ENCODE results near the gene CXCR5. TPM values are rescaled to one million over a fixed set of nuclear protein-coding genes. Genes with fewer than 3 reads are reported as not detected.

The CXCR5 gene
- total RNA-seq, 3 donors from 2014 or later: 0.12 to 0.23 TPM; not detected in 1

GRCh38 chr11:118870396-118871343, 13.0 kb upstream of the CXCR5 start:
- DNase-seq (no peak), ATAC-seq (peak; percentile 75)
- Histone ChIP-seq H3K4me3 (no peak overlapping the region), H3K36me3 (ENCODE audit: low read depth) (no peaks in the 10 kb centered on the region), H3K4me1 (ENCODE audit: low read depth) (no peaks in the 10 kb centered on the region), H3K9me3 (no peaks in the 10 kb centered on the region)
- TF ChIP-seq CTCF (IDR thresholded peaks at IDR 0.05): no peak
- intact Hi-C loops (cut with DNase I, micrococcal nuclease): no loop called here

GRCh38 chr11:118872403-118872821, 11.3 kb upstream of the CXCR5 start:
- Histone ChIP-seq H3K9me3 (no peaks in the 10 kb centered on the region), H3K4me1 (ENCODE audit: low read depth) (no peaks in the 10 kb centered on the region), H3K4me3 (no peak overlapping the region), H3K36me3 (ENCODE audit: low read depth) (no peaks in the 10 kb centered on the region)
- no peak for TF ChIP-seq CTCF (IDR thresholded peaks at IDR 0.05)
- peak in 1 of 3 donors; percentile 69 for DNase-seq
- intact Hi-C loops (cut with DNase I, micrococcal nuclease): no loop called here
- peak; percentile 19 for ATAC-seq

- H3K9me3 ChIP-seq: no peaks in the 10 kb centered on the region
- H3K4me3 ChIP-seq: no peak overlapping the region
- intact Hi-C loops (cut with DNase I, micrococcal nuclease): no loop called here
- TF ChIP-seq CTCF (IDR thresholded peaks at IDR 0.05): no peak
- ATAC-seq (no peak), DNase-seq (no peak)
- H3K36me3 ChIP-seq (ENCODE audit: low read depth): no peaks in the 10 kb centered on the region
- H3K4me1 ChIP-seq (ENCODE audit: low read depth): no peaks in the 10 kb centered on the region
Observed at GRCh38 chr11:118873804-118874203, 9.9 kb upstream of the CXCR5 start.

GRCh38 chr11:118876286-118876685, 7.4 kb upstream of the CXCR5 start:
- Histone ChIP-seq H3K36me3 (ENCODE audit: low read depth) (no peaks in the 10 kb centered on the region), H3K4me3 (no peak overlapping the region), H3K4me1 (ENCODE audit: low read depth) (no peaks in the 10 kb centered on the region), H3K9me3 (no peaks in the 10 kb centered on the region)
- no peak for ATAC-seq
- DNase-seq: no peak
- intact Hi-C loops (cut with DNase I, micrococcal nuclease): no loop called here
- TF ChIP-seq CTCF (IDR thresholded peaks at IDR 0.05): no peak

- ATAC-seq (no peak), DNase-seq (no peak)
- Histone ChIP-seq H3K4me1 (ENCODE audit: low read depth) (no peaks in the 10 kb centered on the region), H3K4me3 (no peak overlapping the region), H3K36me3 (ENCODE audit: low read depth) (no peaks in the 10 kb centered on the region), H3K9me3 (no peaks in the 10 kb centered on the region)
- intact Hi-C loops (cut with DNase I, micrococcal nuclease): no loop called here
- TF ChIP-seq CTCF (IDR thresholded peaks at IDR 0.05): no peak
Observed at GRCh38 chr11:118877487-118878162, 6.1 kb upstream of the CXCR5 start.
